Measurements from ENCODE around the gene RBM33. TPM values are rescaled to one million over a fixed set of nuclear protein-coding genes. Genes with fewer than 3 reads are reported as not detected.
"Not testable (repeated sequence)": the region's sequence is repeated elsewhere in the genome, so short reads cannot be mapped to it uniquely, and the experiment has no call there.

The RBM33 gene
- total and polyA plus RNA-seq, 9 of the 15 experiments (the other 6 are each of a cell fraction or from before 2014, with no cell fraction given) = 4.4 to 80.7 (median 27.3) TPM

DNA sequence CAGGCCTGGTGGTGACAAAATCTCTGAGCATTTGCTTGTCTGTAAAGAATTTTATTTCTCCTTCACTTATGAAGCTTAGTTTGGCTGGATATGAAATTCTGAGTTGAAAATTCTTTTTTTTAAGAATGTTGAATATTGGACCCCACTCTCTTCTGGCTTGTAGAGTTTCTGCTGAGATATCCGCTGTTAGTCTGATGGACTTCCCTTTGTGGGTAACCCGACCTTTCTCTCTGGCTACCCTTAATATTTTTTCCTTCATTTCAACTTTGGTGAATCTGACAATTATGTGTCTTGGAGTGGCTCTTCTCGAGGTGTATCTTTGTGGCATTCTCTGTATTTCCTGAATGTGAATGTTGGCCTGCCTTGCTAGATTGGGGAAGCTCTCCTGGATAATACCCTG is 46.2 kb downstream of the RBM33 start:
- intact Hi-C loops (cut with micrococcal nuclease) = not testable (repeated sequence)

DNA sequence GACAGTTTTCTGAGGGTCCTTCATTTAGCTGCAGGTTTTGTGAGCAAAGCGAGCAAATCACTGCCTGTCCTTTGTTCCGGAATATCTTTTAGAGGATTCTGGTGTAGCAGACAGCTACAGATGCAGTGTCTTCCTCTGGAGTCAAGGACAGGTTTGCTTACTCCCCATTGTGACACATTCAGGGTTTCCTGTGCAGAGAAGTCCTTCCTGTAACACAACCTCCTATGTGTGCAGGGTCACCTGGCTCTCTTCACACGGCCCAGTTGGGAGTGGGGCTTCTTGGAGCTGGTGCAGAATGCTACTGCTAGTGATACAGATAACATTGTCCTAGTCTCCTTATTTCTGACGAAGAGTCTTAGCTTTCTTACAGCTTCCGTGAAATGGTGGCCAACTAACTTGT is 47.9 kb downstream of the RBM33 start:
- H4K20me1 ChIP-seq (replicated peaks; ENCODE audit: control insufficient read depth, insufficient read depth, low read length) = peaks cover 12% of the 10 kb centered on the region
- TF ChIP-seq CAMTA2 (CRISPR knock-in tag; conservative IDR thresholded peaks at IDR 0.05) (no peak), TEAD4 (IDR thresholded peaks at IDR 0.05; ENCODE audit: low read length) (no peak), TEAD4 (CRISPR knock-in tag; IDR thresholded peaks at IDR 0.05; ENCODE audit: borderline replicate concordance) (no peak), SRSF1 (IDR thresholded peaks at IDR 0.05; ENCODE audit: low read depth, low read length) (no peak), CBFA2T3 (IDR thresholded peaks at IDR 0.05) (no peak), MAFG (tag; conservative IDR thresholded peaks at IDR 0.05) (no peak), CCAR2 (IDR thresholded peaks at IDR 0.05; ENCODE audit: low read depth, low read length) (no peak), PCBP1 (IDR thresholded peaks at IDR 0.05; ENCODE audit: low read depth, low read length, poor library complexity, severe bottlenecking) (no peak), MCM3 (IDR thresholded peaks at IDR 0.05) (no peak), ZFP30 (CRISPR knock-in tag; IDR thresholded peaks at IDR 0.05; ENCODE audit: borderline replicate concordance) (no peak), MCM2 (IDR thresholded peaks at IDR 0.05; ENCODE audit: low read depth) (no peak), TGIF2 (CRISPR knock-in tag; IDR thresholded peaks at IDR 0.05) (no peak), PTBP1 (IDR thresholded peaks at IDR 0.05; ENCODE audit: low read depth, low read length) (no peak), ESRRA (IDR thresholded peaks at IDR 0.05; ENCODE audit: borderline replicate concordance, low read depth) (no peak)
- TF ChIP-seq, protein P1, sequence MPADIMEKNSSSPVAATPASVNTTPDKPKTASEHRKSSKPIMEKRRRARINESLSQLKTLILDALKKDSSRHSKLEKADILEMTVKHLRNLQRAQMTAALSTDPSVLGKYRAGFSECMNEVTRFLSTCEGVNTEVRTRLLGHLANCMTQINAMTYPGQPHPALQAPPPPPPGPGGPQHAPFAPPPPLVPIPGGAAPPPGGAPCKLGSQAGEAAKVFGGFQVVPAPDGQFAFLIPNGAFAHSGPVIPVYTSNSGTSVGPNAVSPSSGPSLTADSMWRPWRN (IDR thresholded peaks at IDR 0.05; ENCODE audit: low read depth) = no peak
- TF ChIP-seq, protein P2, sequence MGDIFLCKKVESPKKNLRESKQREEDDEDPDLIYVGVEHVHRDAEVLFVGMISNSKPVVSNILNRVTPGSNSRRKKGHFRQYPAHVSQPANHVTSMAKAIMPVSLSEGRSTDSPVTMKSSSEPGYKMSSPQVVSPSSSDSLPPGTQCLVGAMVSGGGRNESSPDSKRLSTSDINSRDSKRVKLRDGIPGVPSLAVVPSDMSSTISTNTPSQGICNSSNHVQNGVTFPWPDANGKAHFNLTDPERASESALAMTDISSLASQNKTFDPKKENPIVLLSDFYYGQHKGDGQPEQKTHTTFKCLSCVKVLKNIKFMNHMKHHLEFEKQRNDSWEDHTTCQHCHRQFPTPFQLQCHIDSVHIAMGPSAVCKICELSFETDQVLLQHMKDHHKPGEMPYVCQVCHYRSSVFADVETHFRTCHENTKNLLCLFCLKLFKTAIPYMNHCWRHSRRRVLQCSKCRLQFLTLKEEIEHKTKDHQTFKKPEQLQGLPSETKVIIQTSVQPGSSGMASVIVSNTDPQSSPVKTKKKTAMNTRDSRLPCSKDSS (IDR thresholded peaks at IDR 0.05; ENCODE audit: low read depth, partially characterized antibody) = no peak

More for the DNA sequence above, 46.2 kb downstream of the RBM33 start:
- H4K20me1 ChIP-seq (replicated peaks; ENCODE audit: control insufficient read depth, insufficient read depth, low read length); H3K9ac ChIP-seq (ENCODE audit: insufficient read depth in 1 of 2, low read depth in 2 of 2, low read length in 2 of 2); POLR2A ChIA-PET; FAIRE-seq; ATAC-seq; H3K9me1 ChIP-seq (ENCODE audit: control insufficient read depth, insufficient read depth, low read length); BruUV-seq (replicated peaks); H2AFZ ChIP-seq (ENCODE audit: low read depth, low read length); H3K9me3 ChIP-seq (replicated peaks; ENCODE audit: control insufficient read depth, insufficient read depth, low read depth, low read length); H3K27me3 ChIP-seq (ENCODE audit: control insufficient read depth in 2 of 2, insufficient read depth in 2 of 2, low read length in 2 of 2); in situ Hi-C loops (cut with MboI); H3K27ac ChIP-seq (ENCODE audit: extremely low read depth, low read depth, low read length); DNase-seq (ENCODE audit: extremely low read depth in 1 of 4, low spot score in 3 of 4); H3K4me3 ChIP-seq; H3K4me1 ChIP-seq (replicated peaks in 1 of 2; ENCODE audit: control insufficient read depth in 2 of 2, insufficient read depth in 2 of 2, low read length in 2 of 2); H3K4me2 ChIP-seq (ENCODE audit: insufficient read depth, low read length); CTCF ChIA-PET (ENCODE audit: low intra/inter-chr PET ratio): not testable (repeated sequence)
- peaks cover 65% of the 10 kb centered on the region for H3K79me2 ChIP-seq (ENCODE audit: control insufficient read depth, insufficient read depth, low read length)
- 77% methylated on average over 3 of the region's 3 CpGs for WGBS (ENCODE audit: insufficient coverage, low coverage, missing lambda C conversion rate)
- H3K36me3 ChIP-seq (ENCODE audit: control insufficient read depth, insufficient read depth, low read length) = peaks cover 21% of the 10 kb centered on the region; the same call in 2 of the 3 replicates
- TF ChIP-seq ZNF507 (tag; conservative IDR thresholded peaks at IDR 0.05) = peak; percentile 50; the same call in 1 of the 2 replicates

More for the DNA sequence above, 47.9 kb downstream of the RBM33 start:
- no peak overlapping the region; a peak in 1 of 4 replicates for H3K9ac ChIP-seq (ENCODE audit: insufficient read depth in 1 of 2, low read depth in 2 of 2, low read length in 2 of 2)
- FAIRE-seq (no peak), ATAC-seq (peak; percentile 66), DNase-seq (ENCODE audit: extremely low read depth in 1 of 4, low spot score in 3 of 4) (no peak)
- H3K9me1 ChIP-seq (ENCODE audit: control insufficient read depth, insufficient read depth, low read length) = no peaks in the 10 kb centered on the region
- intact Hi-C loops (cut with micrococcal nuclease) (no loop called here), in situ Hi-C loops (cut with MboI) (no loop called here)
- H3K9me3 ChIP-seq (replicated peaks; ENCODE audit: control insufficient read depth, insufficient read depth, low read depth, low read length) = no peaks in the 10 kb centered on the region; the same call in 1 of the 2 replicates
- POLR2A ChIA-PET = interaction anchor here (0.6 to 1.4 kb wide), 6 partner anchors 9 to 48 kb away, joined by 3 to 6 read pairs (median 4); partner anchors contain the start of gene RBM33
- BruUV-seq (replicated peaks) = no TSS peak
- H3K4me2 ChIP-seq (ENCODE audit: insufficient read depth, low read length) = no peak overlapping the region
- no peak overlapping the region for H3K27ac ChIP-seq (ENCODE audit: extremely low read depth, low read depth, low read length)
- H3K36me3 ChIP-seq (ENCODE audit: control insufficient read depth, insufficient read depth, low read length) = peaks cover 23% of the 10 kb centered on the region; the same call in 2 of the 3 replicates
- peaks cover 74% of the 10 kb centered on the region for H3K79me2 ChIP-seq (ENCODE audit: control insufficient read depth, insufficient read depth, low read length)
- H2AFZ ChIP-seq (ENCODE audit: low read depth, low read length) = no peak overlapping the region
- H3K27me3 ChIP-seq (ENCODE audit: control insufficient read depth in 2 of 2, insufficient read depth in 2 of 2, low read length in 2 of 2) = no peaks in the 10 kb centered on the region
- 80% methylated on average over 5 of the region's 5 CpGs for WGBS (ENCODE audit: insufficient coverage, low coverage, missing lambda C conversion rate)
- CTCF ChIA-PET (ENCODE audit: low intra/inter-chr PET ratio) = no interaction called here
- no peaks in the 10 kb centered on the region; a peak in 1 of 5 replicates for H3K4me1 ChIP-seq (replicated peaks in 1 of 2; ENCODE audit: control insufficient read depth in 2 of 2, insufficient read depth in 2 of 2, low read length in 2 of 2)
- H3K4me3 ChIP-seq = no peak overlapping the region

All from K562 (cell line).